Nephron progenitor cell (in vitro differentiated cells): ENCODE measurements around the gene ERG.

Experiments used
- DNase-seq: peaks from one replicate; pipeline ENCODE4 v3.0.0; 2021
- H3K27ac Mint-ChIP-seq: 2 replicates; pipeline ENCODE4 v1.8.0; 2021; ENCODE audit warnings: mild to moderate bottlenecking, moderate library complexity, mixed read lengths
- H3K27me3 Mint-ChIP-seq: 2 replicates; pipeline ENCODE4 v1.8.0; 2021; ENCODE audit warnings: mild to moderate bottlenecking, low read depth, mixed read lengths; ENCODE audit not compliant: poor library complexity
- H3K36me3 Mint-ChIP-seq: 2 replicates; pipeline ENCODE4 v1.8.0; 2021; ENCODE audit warnings: low read depth, mixed read lengths
- H3K4me1 Mint-ChIP-seq: 2 replicates; pipeline ENCODE4 v1.8.0; 2021; ENCODE audit warnings: mixed read lengths
- H3K4me3 Mint-ChIP-seq: 2 replicates; pipeline ENCODE4 v1.8.0; 2021; ENCODE audit warnings: mild to moderate bottlenecking, moderate library complexity, mixed read lengths
- H3K9me3 Mint-ChIP-seq: 2 replicates; pipeline ENCODE4 v1.8.0; 2021; ENCODE audit warnings: mild to moderate bottlenecking, moderate library complexity, mixed read lengths
- TF ChIP-seq, protein P1 (sequence below): fragments of 200-600 bp; sonication (generic); IDR thresholded peaks from 2 replicates; pipeline ENCODE4 v1.5.0; 2021; ENCODE audit warnings: antibody characterized with exemption

The ERG gene

DNA sequence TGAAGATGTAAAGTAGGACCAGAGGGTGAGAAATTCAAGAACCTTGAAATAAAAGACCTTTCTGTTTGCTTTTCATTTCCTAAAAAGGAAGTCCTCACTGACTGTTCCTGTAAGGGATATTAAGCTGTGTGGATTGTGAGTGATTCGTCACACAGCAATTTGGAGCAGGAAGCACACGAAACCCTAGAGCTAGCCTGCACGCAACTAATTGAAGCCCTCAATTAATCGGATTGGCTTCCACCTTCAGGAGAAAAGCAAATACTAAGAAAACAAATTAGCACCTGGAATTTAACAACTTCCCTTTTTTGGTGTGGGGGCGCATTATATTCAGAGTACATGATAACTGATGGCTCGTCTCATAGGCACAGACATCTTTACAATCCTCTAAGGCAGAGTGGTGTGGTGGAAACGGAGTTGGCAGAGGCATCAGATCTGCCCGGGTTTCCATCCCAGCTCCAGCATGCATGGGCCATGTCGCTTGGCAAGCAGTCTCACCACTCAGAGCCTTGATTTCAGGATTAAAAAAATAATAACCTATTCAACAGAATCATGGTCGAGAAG, 146.2 kb downstream of the ERG start:
- Mint-ChIP-seq H3K27me3 (peaks cover 3% of the 10 kb centered on the region), H3K27ac (peak overlapping the region; percentile 90), H3K4me3 (no peak overlapping the region), H3K4me1 (peaks cover 73% of the 10 kb centered on the region), H3K9me3 (peaks cover 7% of the 10 kb centered on the region), H3K36me3 (no peaks in the 10 kb centered on the region)
- TF ChIP-seq, protein P1, sequence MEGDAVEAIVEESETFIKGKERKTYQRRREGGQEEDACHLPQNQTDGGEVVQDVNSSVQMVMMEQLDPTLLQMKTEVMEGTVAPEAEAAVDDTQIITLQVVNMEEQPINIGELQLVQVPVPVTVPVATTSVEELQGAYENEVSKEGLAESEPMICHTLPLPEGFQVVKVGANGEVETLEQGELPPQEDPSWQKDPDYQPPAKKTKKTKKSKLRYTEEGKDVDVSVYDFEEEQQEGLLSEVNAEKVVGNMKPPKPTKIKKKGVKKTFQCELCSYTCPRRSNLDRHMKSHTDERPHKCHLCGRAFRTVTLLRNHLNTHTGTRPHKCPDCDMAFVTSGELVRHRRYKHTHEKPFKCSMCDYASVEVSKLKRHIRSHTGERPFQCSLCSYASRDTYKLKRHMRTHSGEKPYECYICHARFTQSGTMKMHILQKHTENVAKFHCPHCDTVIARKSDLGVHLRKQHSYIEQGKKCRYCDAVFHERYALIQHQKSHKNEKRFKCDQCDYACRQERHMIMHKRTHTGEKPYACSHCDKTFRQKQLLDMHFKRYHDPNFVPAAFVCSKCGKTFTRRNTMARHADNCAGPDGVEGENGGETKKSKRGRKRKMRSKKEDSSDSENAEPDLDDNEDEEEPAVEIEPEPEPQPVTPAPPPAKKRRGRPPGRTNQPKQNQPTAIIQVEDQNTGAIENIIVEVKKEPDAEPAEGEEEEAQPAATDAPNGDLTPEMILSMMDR, result no peak
- DNase-seq, result no peak

DNA sequence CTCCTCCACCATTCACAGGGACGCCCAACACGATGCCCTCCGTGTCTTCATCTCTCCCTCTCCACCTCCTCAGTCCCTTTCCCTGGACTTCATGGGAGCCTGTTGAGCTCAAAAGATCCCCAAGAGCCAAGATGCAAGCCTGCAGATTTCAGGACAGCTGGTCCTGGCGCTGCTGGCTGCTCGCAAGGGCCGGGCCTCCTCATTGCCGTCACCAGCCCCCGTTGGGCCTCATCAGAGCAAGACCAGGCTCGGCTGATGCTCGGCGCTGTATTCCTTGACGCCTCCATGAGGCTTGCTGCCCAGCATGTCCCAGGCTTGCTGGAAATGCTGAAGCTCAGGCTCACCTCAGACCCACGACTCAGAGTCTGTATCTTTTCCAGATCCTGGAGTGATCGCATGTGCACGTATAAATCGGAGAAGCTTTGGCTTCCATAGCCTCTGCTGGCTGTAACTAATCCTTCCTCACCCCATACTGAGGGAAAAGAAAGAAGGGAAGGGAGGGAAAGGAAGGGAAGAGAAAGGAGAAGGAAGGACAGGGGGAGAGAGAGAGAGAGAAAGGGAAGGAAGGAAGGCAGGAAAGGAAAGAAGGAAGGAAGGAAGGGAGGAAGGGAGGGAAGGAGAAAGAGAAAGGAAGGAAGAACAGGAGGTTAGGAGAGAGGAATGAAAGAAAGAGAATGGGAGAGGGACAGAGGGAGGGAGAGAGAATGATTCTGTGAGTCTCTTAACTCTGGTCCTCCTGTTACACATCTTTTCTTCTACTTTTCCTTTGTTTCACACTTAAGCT, 146.9 kb downstream of the ERG start:
- H3K27ac Mint-ChIP-seq, result peak overlapping the region; percentile 90
- H3K9me3 Mint-ChIP-seq, result peaks cover 8% of the 10 kb centered on the region
- no peak for DNase-seq
- H3K4me1 Mint-ChIP-seq, result peaks cover 71% of the 10 kb centered on the region
- H3K27me3 Mint-ChIP-seq, result peaks cover 3% of the 10 kb centered on the region
- H3K4me3 Mint-ChIP-seq, result no peak overlapping the region
- H3K36me3 Mint-ChIP-seq, result no peaks in the 10 kb centered on the region
- TF ChIP-seq, protein P1, result no peak

DNA sequence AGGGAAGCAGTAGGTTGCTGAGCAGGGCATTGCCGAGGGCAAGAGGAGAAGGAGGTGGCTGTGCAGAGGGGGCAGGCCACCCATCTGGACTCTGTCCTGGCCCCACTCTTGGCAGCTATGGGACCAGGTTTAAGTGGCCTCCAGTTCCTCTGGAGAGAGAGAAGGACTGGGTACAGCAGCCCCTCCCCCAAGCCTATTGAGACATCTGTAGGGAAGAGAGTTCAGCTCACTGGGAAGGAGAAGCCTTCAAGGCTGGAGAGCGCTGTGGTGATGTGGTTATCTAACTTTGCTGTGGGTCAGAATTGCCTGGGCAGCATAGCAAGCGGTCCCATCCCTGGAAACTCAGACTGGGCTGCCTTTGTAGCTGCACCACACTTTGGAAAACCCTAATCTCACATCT, 147.6 kb downstream of the ERG start:
- TF ChIP-seq, protein P1, result no peak
- Mint-ChIP-seq H3K4me1 (peaks cover 73% of the 10 kb centered on the region), H3K9me3 (peaks cover 11% of the 10 kb centered on the region), H3K36me3 (no peaks in the 10 kb centered on the region), H3K27ac (peak overlapping the region; percentile 68), H3K4me3 (no peak overlapping the region), H3K27me3 (peaks cover 3% of the 10 kb centered on the region)
- no peak for DNase-seq

DNA sequence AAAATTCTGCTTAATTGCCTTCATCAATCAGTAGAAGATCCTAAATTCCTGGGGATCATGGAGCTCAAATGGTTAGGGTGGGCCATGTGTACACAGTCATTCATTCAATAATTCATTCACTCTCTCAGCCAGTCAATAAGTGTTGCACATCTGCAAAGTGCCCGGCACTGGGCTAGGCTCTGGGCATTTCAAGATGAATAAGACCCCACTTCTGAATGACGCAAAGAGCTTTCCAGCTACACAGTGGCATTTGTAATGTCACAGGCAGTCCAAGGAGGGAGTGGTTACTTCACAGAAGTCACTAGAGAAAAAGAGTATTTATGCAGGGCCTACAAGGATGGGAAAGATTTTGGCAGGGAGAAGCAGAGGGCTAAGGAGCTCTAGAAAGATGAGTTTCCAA, 148.3 kb downstream of the ERG start:
- DNase-seq, result no peak
- Mint-ChIP-seq H3K36me3 (no peaks in the 10 kb centered on the region), H3K27ac (no peak overlapping the region), H3K27me3 (peaks cover 2% of the 10 kb centered on the region), H3K4me1 (peaks cover 73% of the 10 kb centered on the region), H3K9me3 (peaks cover 11% of the 10 kb centered on the region), H3K4me3 (no peak overlapping the region)
- TF ChIP-seq, protein P1, result no peak

DNA sequence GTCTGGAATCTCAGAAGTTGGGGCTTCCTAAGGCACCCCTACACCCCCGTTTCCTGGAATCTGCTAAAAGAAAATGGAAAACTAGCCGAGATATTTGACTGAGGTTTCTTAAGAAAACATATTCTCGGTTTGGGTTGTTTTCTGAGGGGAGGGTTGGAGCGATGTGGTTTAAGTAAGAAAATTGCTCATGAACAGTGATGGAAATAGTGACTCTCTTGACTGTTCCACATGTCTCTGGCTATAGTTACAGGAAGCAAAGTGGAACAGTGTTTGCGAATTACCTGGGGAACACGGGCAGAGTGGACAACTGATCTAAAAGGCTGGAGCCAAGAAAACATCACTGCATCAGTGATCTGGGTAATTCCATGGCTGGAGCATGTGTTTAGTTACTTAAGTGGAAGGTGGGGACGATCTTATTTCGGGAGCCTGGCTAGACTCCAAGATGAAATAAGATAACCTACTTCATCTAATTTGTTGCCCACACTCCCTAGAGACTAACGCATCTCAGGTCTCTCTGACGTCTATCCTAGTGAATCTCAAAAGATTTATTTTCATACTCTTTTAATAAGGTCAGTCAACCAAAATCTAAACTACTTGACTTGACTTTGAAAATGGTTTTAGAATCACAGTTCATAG, 149.0 kb downstream of the ERG start:
- Mint-ChIP-seq H3K9me3 (peaks cover 11% of the 10 kb centered on the region), H3K4me1 (peaks cover 67% of the 10 kb centered on the region), H3K4me3 (no peak overlapping the region), H3K36me3 (no peaks in the 10 kb centered on the region), H3K27me3 (no peaks in the 10 kb centered on the region), H3K27ac (no peak overlapping the region)
- TF ChIP-seq, protein P1, result no peak
- DNase-seq, result no peak
